ENCODE results near the gene KLHDC4. TPM values are rescaled to one million over a fixed set of nuclear protein-coding genes. Genes with fewer than 3 reads are reported as not detected.

The KLHDC4 gene
- total and polyA plus RNA-seq, 2 of the 4 experiments (the other 2 are of a cell fraction): 13.6 to 19.0 TPM

GRCh38 chr16:87694441-87695125, 71.2 kb downstream of the KLHDC4 start:
- Histone ChIP-seq H4K8ac (ENCODE audit: low read depth in 2 of 2, low read length in 2 of 2) (no peak overlapping the region), H2BK120ac (ENCODE audit: low read depth, low read length) (no peak overlapping the region), H4K20me1 (ENCODE audit: insufficient read depth, low read length) (0 out of 2 replicates have a peak, but pooled peaks cover 3% of the 10 kb centered on the region), H3K4me3 (ENCODE audit: insufficient read depth, low read depth, low read length) (no peak overlapping the region), H3K9me3 (ENCODE audit: control insufficient read depth, insufficient read depth, low read length) (no peaks in the 10 kb centered on the region), H3K27me3 (ENCODE audit: control insufficient read depth, insufficient read depth, low read length) (no peaks in the 10 kb centered on the region; the same call in 1 of the 2 replicates), H4K5ac (ENCODE audit: low read depth, low read length) (no peak overlapping the region), H2AFZ (replicated peaks; ENCODE audit: low read length, poor library complexity) (no peak overlapping the region), H3K79me1 (ENCODE audit: low read depth in 1 of 2, low read length in 2 of 2) (no peaks in the 10 kb centered on the region), H3K4ac (ENCODE audit: low read depth, low read length) (no peak overlapping the region), H3K27ac (ENCODE audit: insufficient read depth, low read length) (no peak overlapping the region), H3K23ac (ENCODE audit: low read depth, low read length) (no peak overlapping the region), H2BK15ac (ENCODE audit: low read depth, low read length) (no peak overlapping the region), H3K9me1 (ENCODE audit: insufficient read depth, low read length) (no peaks in the 10 kb centered on the region), H3K9ac (ENCODE audit: low read depth, low read length) (no peak overlapping the region), H3K4me1 (ENCODE audit: control insufficient read depth, insufficient read depth, low read length) (no peaks in the 10 kb centered on the region), H2BK5ac (ENCODE audit: low read depth, low read length, poor library complexity, severe bottlenecking) (no peak overlapping the region), H3K14ac (replicated peaks; ENCODE audit: low read depth, low read length) (no peak overlapping the region), H2BK20ac (ENCODE audit: low read depth, low read length) (no peak overlapping the region), H2AK9ac (replicated peaks; ENCODE audit: low read depth, low read length, poor library complexity) (peak overlapping the region; percentile 40), H3K56ac (ENCODE audit: extremely low read depth, insufficient read depth, low read length) (no peak overlapping the region), H2AK5ac (ENCODE audit: low read depth, low read length) (no peak overlapping the region), H3K4me2 (ENCODE audit: low read depth, low read length) (no peak overlapping the region), H3K18ac (ENCODE audit: low read depth, low read length) (no peak overlapping the region), H3K36me3 (ENCODE audit: control insufficient read depth, insufficient read depth, low read length) (peaks cover 2% of the 10 kb centered on the region; the same call in 1 of the 2 replicates), H4K91ac (ENCODE audit: insufficient read depth, low read depth, low read length) (no peak overlapping the region)
- DNase-seq (no peak), ATAC-seq (ENCODE audit: low read depth) (no peak)
- POLR2A ChIA-PET (ENCODE audit: unreplicated experiment): no interaction called here
- in situ Hi-C loops (cut with MboI; ENCODE audit: low sequenced_read_pairs) (no loop called here), intact Hi-C loops (cut with micrococcal nuclease) (no loop called here), dilution Hi-C loops (cut with HindIII; ENCODE audit: low sequenced_read_pairs, unreplicated experiment) (no loop called here)
- TF ChIP-seq CEBPB (IDR thresholded peaks at IDR 0.05; ENCODE audit: low read depth, low read length) (no peak), MAFK (IDR thresholded peaks at IDR 0.05; ENCODE audit: low read depth, low read length) (no peak), BHLHE40 (IDR thresholded peaks at IDR 0.05; ENCODE audit: low read depth, low read length) (no peak), RAD21 (IDR thresholded peaks at IDR 0.05; ENCODE audit: low read length) (no peak), RFX5 (IDR thresholded peaks at IDR 0.05; ENCODE audit: low read depth, low read length) (no peak), SMC3 (IDR thresholded peaks at IDR 0.05; ENCODE audit: low read depth, low read length) (no peak), USF2 (IDR thresholded peaks at IDR 0.05; ENCODE audit: low read depth, low read length) (no peak), MAZ (IDR thresholded peaks at IDR 0.05; ENCODE audit: borderline replicate concordance, low read depth, low read length) (no peak), NFE2L2 (IDR thresholded peaks at IDR 0.05; ENCODE audit: low read depth, low read length) (no peak), RCOR1 (IDR thresholded peaks at IDR 0.05; ENCODE audit: insufficient replicate concordance, low read length) (no peak), MXI1 (IDR thresholded peaks at IDR 0.05; ENCODE audit: borderline replicate concordance, low read depth, low read length) (no peak)
- TF ChIP-seq, protein P1, sequence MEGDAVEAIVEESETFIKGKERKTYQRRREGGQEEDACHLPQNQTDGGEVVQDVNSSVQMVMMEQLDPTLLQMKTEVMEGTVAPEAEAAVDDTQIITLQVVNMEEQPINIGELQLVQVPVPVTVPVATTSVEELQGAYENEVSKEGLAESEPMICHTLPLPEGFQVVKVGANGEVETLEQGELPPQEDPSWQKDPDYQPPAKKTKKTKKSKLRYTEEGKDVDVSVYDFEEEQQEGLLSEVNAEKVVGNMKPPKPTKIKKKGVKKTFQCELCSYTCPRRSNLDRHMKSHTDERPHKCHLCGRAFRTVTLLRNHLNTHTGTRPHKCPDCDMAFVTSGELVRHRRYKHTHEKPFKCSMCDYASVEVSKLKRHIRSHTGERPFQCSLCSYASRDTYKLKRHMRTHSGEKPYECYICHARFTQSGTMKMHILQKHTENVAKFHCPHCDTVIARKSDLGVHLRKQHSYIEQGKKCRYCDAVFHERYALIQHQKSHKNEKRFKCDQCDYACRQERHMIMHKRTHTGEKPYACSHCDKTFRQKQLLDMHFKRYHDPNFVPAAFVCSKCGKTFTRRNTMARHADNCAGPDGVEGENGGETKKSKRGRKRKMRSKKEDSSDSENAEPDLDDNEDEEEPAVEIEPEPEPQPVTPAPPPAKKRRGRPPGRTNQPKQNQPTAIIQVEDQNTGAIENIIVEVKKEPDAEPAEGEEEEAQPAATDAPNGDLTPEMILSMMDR (conservative IDR thresholded peaks at IDR 0.05; ENCODE audit: low read depth, low read length): no peak
- CTCF ChIA-PET: no interaction called here
- no TSS peak for BruUV-seq (replicated peaks)
- WGBS, 2 experiments (ENCODE audit: extremely low coverage in 2 of 2, insufficient read length in 1 of 2): 91% methylated on average over 16 of the region's 20 CpGs; no CpG with 5 or more reads in 1 of the 2 experiments

Data from IMR-90 (cell line).